HepG2 (cell line): ENCODE results near the gene FBXO9.

Source experiments
- CTCF ChIP-seq: sonication (generic); formaldehyde crosslinking; IDR thresholded peaks from 2 replicates; pipeline ENCODE4 v1.5.0; 2020; ENCODE audit warnings: mild to moderate bottlenecking, missing genetic modification reagents, moderate library complexity
- GABPA ChIP-seq, 2 experiments: IDR thresholded peaks; 2 replicates each; pipeline ENCODE4 v1.6.1; 2011 to 2016; ENCODE audit warnings: low read depth in 2 of 2, low read length in 1 of 2, missing biosample characterization in 1 of 2, missing genetic modification characterization in 1 of 2
- GMEB1 ChIP-seq: sonication (generic); formaldehyde crosslinking; IDR thresholded peaks from 2 replicates; pipeline ENCODE4 v1.5.1; 2020; ENCODE audit warnings: missing genetic modification reagents, mild to moderate bottlenecking, borderline replicate concordance
- HNF4A ChIP-seq: sonication (generic); formaldehyde crosslinking; IDR thresholded peaks from 2 replicates; pipeline ENCODE4 v1.4.0; 2020; ENCODE audit warnings: missing genetic modification reagents
- PBX2 ChIP-seq: IDR thresholded peaks from 2 replicates; pipeline ENCODE4 v1.6.1; 2016; ENCODE audit warnings: control low read depth
- ZSCAN31 ChIP-seq: sonication (generic); formaldehyde crosslinking; IDR thresholded peaks from 2 replicates; pipeline ENCODE4 v1.5.0; 2020; ENCODE audit warnings: low read depth, mild to moderate bottlenecking, missing genetic modification reagents

DNA sequence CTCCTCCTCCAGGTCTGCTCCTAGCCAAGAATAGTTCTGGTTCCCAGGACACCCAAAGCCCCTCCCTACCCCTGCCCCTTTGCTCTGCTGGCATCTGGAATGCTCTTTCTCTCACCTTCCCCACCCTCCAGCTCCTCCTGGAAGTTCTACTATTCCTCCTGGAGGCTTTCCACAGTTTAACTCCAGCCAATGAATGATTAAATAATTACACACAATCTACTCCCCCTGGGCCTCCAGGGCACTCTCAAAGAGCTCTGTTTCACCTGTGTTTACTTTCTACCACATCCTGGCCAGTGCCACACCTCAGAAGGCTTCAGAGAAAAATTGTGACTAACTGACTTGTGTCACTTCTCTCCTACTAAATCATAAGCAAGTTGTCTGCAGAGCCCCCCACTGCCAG, 47.2 kb downstream of the FBXO9 start:
- TF ChIP-seq PBX2 (CRISPR knock-in tag) (no peak), GMEB1 (CRISPR knock-in tag) (no peak), GABPA (IDR thresholded peaks at IDR 0.05; ENCODE audit: low read depth, low read length) (no peak), GABPA (CRISPR knock-in tag; IDR thresholded peaks at IDR 0.05; ENCODE audit: low read depth) (no peak), CTCF (CRISPR knock-in tag) (no peak), HNF4A (CRISPR knock-in tag) (no peak), ZSCAN31 (no peak)
